Measurements from ENCODE around the gene STX8. TPM values are rescaled to one million over a fixed set of nuclear protein-coding genes. Genes with fewer than 3 reads are reported as not detected.

The STX8 gene
- total RNA-seq, 1 donor from 2014 or later, result 54.8 TPM

- no peaks in the 10 kb centered on the region for H4K20me1 ChIP-seq (ENCODE audit: insufficient read depth, low read length)
- DNase-seq (ENCODE audit: low read depth) (no peak), FAIRE-seq (no peak)
- Mint-ChIP-seq H3K27me3 (ENCODE audit: low read depth, unreplicated experiment) (no peaks in the 10 kb centered on the region), H3K27ac (ENCODE audit: unreplicated experiment) (no peak overlapping the region), H3K4me3 (ENCODE audit: unreplicated experiment) (no peak overlapping the region), H3K36me3 (ENCODE audit: low read depth, unreplicated experiment) (peaks cover 5% of the 10 kb centered on the region), H3K4me1 (ENCODE audit: low read depth, unreplicated experiment) (peaks cover 17% of the 10 kb centered on the region), H3K9me3 (ENCODE audit: unreplicated experiment) (no peaks in the 10 kb centered on the region)
- no peak overlapping the region for H3K9ac ChIP-seq (ENCODE audit: low read length)
- H3K9me3 ChIP-seq (ENCODE audit: insufficient read depth, low read depth, low read length), result no peaks in the 10 kb centered on the region
- no peaks in the 10 kb centered on the region for H3K79me2 ChIP-seq (ENCODE audit: insufficient read depth, low read length)
- no peak overlapping the region for H3K4me2 ChIP-seq (ENCODE audit: low read length)
- TF ChIP-seq, protein P1, sequence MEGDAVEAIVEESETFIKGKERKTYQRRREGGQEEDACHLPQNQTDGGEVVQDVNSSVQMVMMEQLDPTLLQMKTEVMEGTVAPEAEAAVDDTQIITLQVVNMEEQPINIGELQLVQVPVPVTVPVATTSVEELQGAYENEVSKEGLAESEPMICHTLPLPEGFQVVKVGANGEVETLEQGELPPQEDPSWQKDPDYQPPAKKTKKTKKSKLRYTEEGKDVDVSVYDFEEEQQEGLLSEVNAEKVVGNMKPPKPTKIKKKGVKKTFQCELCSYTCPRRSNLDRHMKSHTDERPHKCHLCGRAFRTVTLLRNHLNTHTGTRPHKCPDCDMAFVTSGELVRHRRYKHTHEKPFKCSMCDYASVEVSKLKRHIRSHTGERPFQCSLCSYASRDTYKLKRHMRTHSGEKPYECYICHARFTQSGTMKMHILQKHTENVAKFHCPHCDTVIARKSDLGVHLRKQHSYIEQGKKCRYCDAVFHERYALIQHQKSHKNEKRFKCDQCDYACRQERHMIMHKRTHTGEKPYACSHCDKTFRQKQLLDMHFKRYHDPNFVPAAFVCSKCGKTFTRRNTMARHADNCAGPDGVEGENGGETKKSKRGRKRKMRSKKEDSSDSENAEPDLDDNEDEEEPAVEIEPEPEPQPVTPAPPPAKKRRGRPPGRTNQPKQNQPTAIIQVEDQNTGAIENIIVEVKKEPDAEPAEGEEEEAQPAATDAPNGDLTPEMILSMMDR (IDR thresholded peaks at IDR 0.05; ENCODE audit: insufficient read depth, low read depth, low read length), result no peak
- no peak for TF ChIP-seq EZH2 (IDR thresholded peaks at IDR 0.05; ENCODE audit: insufficient read depth, low read length)
- no peaks in the 10 kb centered on the region for H3K4me1 ChIP-seq (ENCODE audit: insufficient read depth, low read length)
- H2AFZ ChIP-seq (ENCODE audit: low read depth, low read length), result no peak overlapping the region
- H3K36me3 ChIP-seq (ENCODE audit: insufficient read depth, low read length), result no peaks in the 10 kb centered on the region
- no peak overlapping the region for H3K4me3 ChIP-seq (ENCODE audit: insufficient read depth, low read depth, low read length)
- no peak overlapping the region for H3K27ac ChIP-seq (ENCODE audit: low read depth, low read length)
- H3K27me3 ChIP-seq (ENCODE audit: insufficient read depth, low read length), result no peaks in the 10 kb centered on the region
Measured at GRCh38 chr17:9435165-9435564, 140.5 kb downstream of the STX8 start.

DNA sequence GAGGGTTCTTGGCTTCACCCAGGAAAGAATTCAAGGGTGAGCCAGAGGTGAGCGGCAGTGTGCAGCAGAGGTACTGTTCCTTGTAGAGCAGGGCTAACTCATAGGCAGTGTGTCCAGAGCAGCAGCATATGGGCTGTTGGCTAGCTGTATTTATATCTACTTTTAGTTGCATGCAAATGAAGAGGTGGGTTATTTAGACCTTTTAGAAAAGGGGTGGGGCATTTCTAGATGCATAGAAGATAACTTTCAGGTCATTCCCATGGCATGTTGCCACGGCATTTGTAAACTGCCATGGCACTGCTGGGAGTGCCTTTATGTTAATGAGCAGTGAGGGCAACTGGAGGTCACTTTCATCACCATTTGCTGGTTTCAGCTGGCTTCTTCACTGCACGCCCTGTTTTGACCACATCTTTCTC lies 141.0 kb downstream of the STX8 start:
- Mint-ChIP-seq H3K4me3 (ENCODE audit: unreplicated experiment) (no peak overlapping the region), H3K9me3 (ENCODE audit: unreplicated experiment) (no peaks in the 10 kb centered on the region), H3K27ac (ENCODE audit: unreplicated experiment) (no peak overlapping the region), H3K4me1 (ENCODE audit: low read depth, unreplicated experiment) (peaks cover 17% of the 10 kb centered on the region), H3K27me3 (ENCODE audit: low read depth, unreplicated experiment) (no peaks in the 10 kb centered on the region), H3K36me3 (ENCODE audit: low read depth, unreplicated experiment) (peaks cover 3% of the 10 kb centered on the region)
- no peak for TF ChIP-seq EZH2 (IDR thresholded peaks at IDR 0.05; ENCODE audit: insufficient read depth, low read length)
- TF ChIP-seq, protein P1 (IDR thresholded peaks at IDR 0.05; ENCODE audit: insufficient read depth, low read depth, low read length), result no peak
- H4K20me1 ChIP-seq (ENCODE audit: insufficient read depth, low read length), result no peaks in the 10 kb centered on the region
- DNase-seq (ENCODE audit: low read depth), result no peak
- FAIRE-seq, result no peak
- no peak overlapping the region for H3K4me3 ChIP-seq (ENCODE audit: insufficient read depth, low read depth, low read length)
- H3K4me2 ChIP-seq (ENCODE audit: low read length), result no peak overlapping the region
- H3K27ac ChIP-seq (ENCODE audit: low read depth, low read length), result no peak overlapping the region
- H3K4me1 ChIP-seq (ENCODE audit: insufficient read depth, low read length), result no peaks in the 10 kb centered on the region
- H3K9me3 ChIP-seq (ENCODE audit: insufficient read depth, low read depth, low read length), result no peaks in the 10 kb centered on the region
- no peaks in the 10 kb centered on the region for H3K27me3 ChIP-seq (ENCODE audit: insufficient read depth, low read length)
- H3K9ac ChIP-seq (ENCODE audit: low read length), result no peak overlapping the region
- no peaks in the 10 kb centered on the region for H3K79me2 ChIP-seq (ENCODE audit: insufficient read depth, low read length)
- no peaks in the 10 kb centered on the region for H3K36me3 ChIP-seq (ENCODE audit: insufficient read depth, low read length)
- H2AFZ ChIP-seq (ENCODE audit: low read depth, low read length), result no peak overlapping the region

DNA sequence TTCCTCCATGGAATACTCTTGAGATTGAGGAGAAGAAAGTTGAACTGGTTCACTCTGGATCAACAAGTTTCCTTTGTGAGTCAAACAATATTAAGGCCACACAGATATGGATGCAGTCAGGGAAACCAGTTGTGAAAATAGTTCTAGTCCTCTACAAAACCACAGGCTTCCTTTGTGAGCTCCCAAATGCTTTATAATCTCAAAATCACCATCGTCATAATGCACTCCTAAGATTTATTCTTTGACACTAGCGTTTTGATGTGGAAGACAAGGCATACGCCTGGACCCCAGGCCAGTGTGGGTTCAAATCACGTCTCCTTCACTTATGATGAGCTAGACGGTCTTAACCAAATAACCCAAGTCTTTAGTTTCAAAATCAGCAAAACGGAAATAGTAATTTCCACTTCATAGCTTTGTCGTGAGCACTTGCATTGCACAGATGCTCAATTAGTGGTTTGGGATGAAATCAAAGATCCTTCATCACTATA lies 142.6 kb downstream of the STX8 start:
- Histone ChIP-seq H3K27me3 (ENCODE audit: insufficient read depth, low read length) (no peaks in the 10 kb centered on the region), H3K36me3 (ENCODE audit: insufficient read depth, low read length) (no peaks in the 10 kb centered on the region), H4K20me1 (ENCODE audit: insufficient read depth, low read length) (no peaks in the 10 kb centered on the region), H3K79me2 (ENCODE audit: insufficient read depth, low read length) (no peaks in the 10 kb centered on the region), H2AFZ (ENCODE audit: low read depth, low read length) (no peak overlapping the region), H3K27ac (ENCODE audit: low read depth, low read length) (no peak overlapping the region), H3K4me3 (ENCODE audit: insufficient read depth, low read depth, low read length) (no peak overlapping the region), H3K4me2 (ENCODE audit: low read length) (no peak overlapping the region), H3K9me3 (ENCODE audit: insufficient read depth, low read depth, low read length) (no peaks in the 10 kb centered on the region), H3K9ac (ENCODE audit: low read length) (no peak overlapping the region), H3K4me1 (ENCODE audit: insufficient read depth, low read length) (no peaks in the 10 kb centered on the region)
- H3K4me3 Mint-ChIP-seq (ENCODE audit: unreplicated experiment), result no peak overlapping the region
- peaks cover 17% of the 10 kb centered on the region for H3K4me1 Mint-ChIP-seq (ENCODE audit: low read depth, unreplicated experiment)
- FAIRE-seq (peak; percentile 17), DNase-seq (ENCODE audit: low read depth) (peak; percentile 82)
- peak overlapping the region; percentile 69 for H3K27ac Mint-ChIP-seq (ENCODE audit: unreplicated experiment)
- H3K9me3 Mint-ChIP-seq (ENCODE audit: unreplicated experiment), result no peaks in the 10 kb centered on the region
- peaks cover 3% of the 10 kb centered on the region for H3K36me3 Mint-ChIP-seq (ENCODE audit: low read depth, unreplicated experiment)
- TF ChIP-seq EZH2 (IDR thresholded peaks at IDR 0.05; ENCODE audit: insufficient read depth, low read length), result no peak
- TF ChIP-seq, protein P1 (IDR thresholded peaks at IDR 0.05; ENCODE audit: insufficient read depth, low read depth, low read length), result no peak
- H3K27me3 Mint-ChIP-seq (ENCODE audit: low read depth, unreplicated experiment), result no peaks in the 10 kb centered on the region

Measured in astrocyte (in vitro differentiated cells and primary cell).